GM19452 (cell line): ENCODE measurements around the gene ERBB3.
"Not testable (repeated sequence)": the region's sequence is repeated elsewhere in the genome, so short reads cannot be mapped to it uniquely, and the experiment has no call there.

Experiments used
- ATAC-seq: cut with Tn5 transposase; IDR thresholded peaks from one replicate; pipeline ENCODE4 v1.9.1; 2021; ENCODE audit not compliant: unreplicated experiment

Gene ERBB3

GRCh38 chr12:56110571-56110970 lies 30.6 kb downstream of the ERBB3 start:
- no peak for ATAC-seq

- no peak for ATAC-seq
Measured at GRCh38 chr12:56114084-56114483, 34.1 kb downstream of the ERBB3 start.

- no peak for ATAC-seq
Measured at GRCh38 chr12:56115329-56115728, 35.4 kb downstream of the ERBB3 start.

GRCh38 chr12:56116267-56117081 lies 36.5 kb downstream of the ERBB3 start, which contains the start of gene RPL41:
Gene RPL41, plus strand, starts transcription at chr12:56116633.
- peak; percentile 46 for ATAC-seq

GRCh38 chr12:56117082-56117706 lies 37.2 kb downstream of the ERBB3 start:
- ATAC-seq: not testable (repeated sequence)

- ATAC-seq: peak; percentile 77
Measured at GRCh38 chr12:56117778-56118687, 38.1 kb downstream of the ERBB3 start, which contains the start of gene ZC3H10. Gene ZC3H10, plus strand, starts transcription at chr12:56118266. Its CDS starts 2,297 bp downstream, at chr12:56120563.

- no peak for ATAC-seq
Measured at GRCh38 chr12:56118688-56119357, 38.9 kb downstream of the ERBB3 start.

GRCh38 chr12:56119361-56119796 lies 39.4 kb downstream of the ERBB3 start:
- no peak for ATAC-seq

GRCh38 chr12:56120158-56120846 lies 40.3 kb downstream of the ERBB3 start:
- ATAC-seq: no peak

- no peak for ATAC-seq
Measured at GRCh38 chr12:56121204-56121870, 41.4 kb downstream of the ERBB3 start.

GRCh38 chr12:56122637-56123036 lies 42.7 kb downstream of the ERBB3 start:
- no peak for ATAC-seq

- ATAC-seq: no peak
Measured at GRCh38 chr12:56124133-56124532, 44.2 kb downstream of the ERBB3 start.

- no peak for ATAC-seq
Measured at GRCh38 chr12:56126732-56127239, 46.8 kb downstream of the ERBB3 start.

GRCh38 chr12:56127485-56127887 lies 47.5 kb downstream of the ERBB3 start:
- ATAC-seq: no peak

- ATAC-seq: peak; percentile 90
Measured at GRCh38 chr12:56127888-56128669, 48.1 kb downstream of the ERBB3 start, which contains the start of gene ESYT1. Gene ESYT1, plus strand, starts transcription at chr12:56128267. Its CDS starts 53 bp downstream, at chr12:56128320.

GRCh38 chr12:56128670-56129205 lies 48.8 kb downstream of the ERBB3 start:
- ATAC-seq: no peak

- ATAC-seq: no peak
Measured at GRCh38 chr12:56129206-56129941, 49.4 kb downstream of the ERBB3 start.
